DMS153 (cell line): ENCODE measurements around the gene SMARCB1.
A peak's percentile ranks its signal among the peaks of the same experiment; 100 is the strongest.

Source experiments
- DNase-seq: peaks from one replicate; lab custom pipeline; 2025; lab: John Stamatoyannopoulos, UW

The SMARCB1 gene

DNA sequence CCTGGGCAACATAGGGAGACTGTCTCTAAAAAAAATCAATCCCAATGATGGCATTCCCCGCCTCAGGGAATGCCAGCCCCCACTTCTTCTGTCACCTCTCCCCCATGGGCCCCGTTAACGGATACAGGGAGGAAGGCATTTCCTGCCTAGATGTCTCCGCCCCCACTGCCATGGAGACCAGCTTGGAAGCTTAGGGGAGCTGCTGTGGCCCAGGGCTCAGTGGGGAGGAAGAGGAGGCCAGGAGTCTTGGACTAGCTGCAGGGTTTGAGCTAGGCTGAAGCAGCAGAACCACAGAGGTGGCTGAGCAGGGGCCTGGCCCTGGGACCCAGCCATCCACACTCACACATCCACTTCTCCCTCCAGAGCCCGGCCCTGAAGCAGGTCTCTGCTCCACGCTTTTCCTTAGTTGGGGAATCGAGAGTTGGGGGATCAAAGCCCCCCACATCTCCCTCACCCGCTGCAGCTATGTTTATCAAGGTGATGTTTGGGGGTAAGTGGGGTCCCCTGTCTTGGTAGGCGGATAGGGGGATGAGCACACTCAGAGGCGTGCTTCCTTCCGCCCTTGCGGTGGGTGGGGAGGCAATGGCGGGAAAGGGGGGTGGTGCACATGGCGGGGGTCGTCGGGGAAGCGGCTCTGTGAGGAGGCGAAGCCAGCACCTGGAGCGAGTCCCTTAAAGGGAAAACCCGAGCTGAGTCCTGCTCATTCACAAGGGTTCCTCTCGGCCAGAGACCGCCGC is 23.8 kb upstream of the SMARCB1 start, which contains the start of gene C22orf15:
TSS of gene C22orf15 (plus strand) at position 149 of the 737 bp plus-strand sequence. CDS start at position 466, 317 bp downstream.
- DNase-seq: no peak

DNA sequence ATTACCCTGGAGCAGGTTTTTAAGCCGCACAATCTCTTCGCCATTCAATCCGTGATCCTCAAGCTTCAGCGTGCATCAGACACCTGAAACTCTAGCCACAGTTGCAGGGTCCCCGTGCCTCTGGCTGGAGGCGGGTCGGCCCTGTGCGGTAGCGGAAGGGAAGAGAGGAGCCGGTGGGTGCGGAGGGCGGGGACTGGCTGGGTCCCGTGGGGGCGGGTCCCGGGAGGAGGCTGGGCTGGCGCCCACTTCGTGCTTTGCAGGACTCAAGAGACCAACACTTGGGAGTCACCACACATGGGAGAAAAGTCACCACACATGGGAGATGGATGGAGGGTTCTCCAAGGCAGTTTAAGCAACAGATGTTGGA is 23.2 kb upstream of the SMARCB1 start:
- DNase-seq: peak; percentile 33

DNA sequence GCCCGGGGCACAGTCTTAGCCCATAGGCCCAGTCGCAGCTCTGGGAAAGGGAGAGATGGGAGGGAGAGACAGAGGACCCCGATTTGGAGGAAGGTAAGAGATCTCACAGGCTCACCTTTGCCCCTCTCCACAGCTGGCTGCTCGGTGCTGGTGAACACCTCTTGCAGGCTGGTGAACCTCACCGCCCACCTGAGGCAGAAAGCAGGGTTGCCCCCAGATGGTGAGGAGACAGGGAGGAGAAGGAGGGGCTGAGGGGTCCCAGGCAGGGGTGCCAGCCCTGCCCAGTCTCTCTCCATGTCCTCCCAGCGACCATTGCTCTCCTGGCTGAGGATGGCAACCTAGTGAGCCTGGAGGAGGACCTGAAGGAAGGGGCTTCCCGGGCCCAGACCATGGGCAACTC is 22.8 kb upstream of the SMARCB1 start:
- DNase-seq: no peak

DNA sequence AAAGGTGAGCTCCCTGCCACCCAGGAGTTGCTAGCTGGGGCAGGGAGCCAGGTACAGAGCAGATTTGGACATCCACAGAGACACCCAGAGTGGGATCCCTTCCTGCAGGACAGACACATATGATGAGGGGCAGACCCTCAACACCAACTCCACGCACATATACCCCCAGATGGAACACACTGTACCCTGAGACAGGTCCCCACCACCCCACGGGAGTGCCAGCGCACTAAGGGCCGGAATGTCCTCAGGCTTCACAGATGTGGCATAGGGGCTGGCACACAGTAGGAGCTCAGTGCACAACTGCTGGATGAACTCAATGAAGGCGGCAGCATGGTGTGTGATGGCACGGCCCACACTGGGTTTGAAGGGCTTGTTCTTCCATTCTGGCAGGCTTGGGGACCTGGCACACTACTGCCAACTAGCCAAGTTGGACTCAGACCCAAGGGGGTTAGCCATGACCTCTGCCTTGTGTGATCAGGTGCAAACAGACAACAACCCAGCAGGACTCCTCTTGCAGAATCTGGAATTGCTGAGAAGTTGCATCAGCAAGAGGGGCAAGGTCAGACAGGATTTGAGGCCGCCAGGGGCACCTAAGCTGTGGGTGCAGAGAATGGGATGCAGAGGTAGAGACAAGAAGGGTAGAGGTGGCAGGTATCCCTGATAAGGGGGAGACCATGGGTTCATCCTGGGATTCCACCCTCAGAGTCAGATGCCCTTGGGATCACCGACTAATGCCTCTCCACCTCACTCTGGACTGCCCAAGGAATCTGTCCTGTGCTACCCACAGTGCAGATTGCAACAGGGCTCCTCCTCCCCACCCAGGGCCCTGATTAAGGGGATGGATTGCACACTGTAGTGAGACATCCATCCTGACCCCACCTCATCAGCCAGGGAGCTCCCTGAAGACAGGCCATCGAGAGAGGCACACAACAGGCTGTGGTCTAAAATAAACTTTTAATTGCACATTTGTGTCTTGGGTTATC is 21.6 kb upstream of the SMARCB1 start:
- no peak for DNase-seq

DNA sequence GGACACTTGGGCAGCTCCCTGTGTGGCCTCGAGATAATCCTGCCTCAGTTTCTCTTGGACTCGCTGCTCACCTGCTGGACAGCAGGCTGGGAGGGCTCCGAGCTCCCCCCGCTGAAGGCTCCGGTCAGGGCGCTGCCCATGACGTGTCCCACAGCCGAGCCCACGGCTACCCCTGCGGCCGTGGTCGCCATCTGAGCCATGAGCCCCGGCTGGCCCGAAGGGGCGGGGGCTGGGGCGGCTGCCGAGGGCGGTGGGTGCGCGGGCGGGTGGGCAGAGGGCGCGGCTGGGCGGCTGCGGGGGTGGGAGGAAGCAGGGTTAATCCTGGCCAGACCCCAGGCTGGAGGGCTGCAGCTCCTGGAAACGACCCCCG is 19.5 kb upstream of the SMARCB1 start:
- no peak for DNase-seq

GRCh38 chr22:23767673-23768548 is 18.9 kb upstream of the SMARCB1 start, which contains the start of gene CHCHD10:
Gene CHCHD10, minus strand, starts transcription at chr22:23767972. Its CDS starts 98 bp downstream, at chr22:23767874.
- DNase-seq: peak; percentile 19

- no peak for DNase-seq
These were observed 17.3 kb upstream of the SMARCB1 start for GRCh38 chr22:23769321-23769965.

- no peak for DNase-seq
These were observed 14.5 kb upstream of the SMARCB1 start for GRCh38 chr22:23772315-23772648.

- peak; percentile 22 for DNase-seq
These were observed 13.9 kb upstream of the SMARCB1 start, which contains the start of gene MMP11 for GRCh38 chr22:23772649-23773473. Gene MMP11, plus strand, starts transcription at chr22:23772849. Its CDS starts 22 bp downstream, at chr22:23772871.

DNA sequence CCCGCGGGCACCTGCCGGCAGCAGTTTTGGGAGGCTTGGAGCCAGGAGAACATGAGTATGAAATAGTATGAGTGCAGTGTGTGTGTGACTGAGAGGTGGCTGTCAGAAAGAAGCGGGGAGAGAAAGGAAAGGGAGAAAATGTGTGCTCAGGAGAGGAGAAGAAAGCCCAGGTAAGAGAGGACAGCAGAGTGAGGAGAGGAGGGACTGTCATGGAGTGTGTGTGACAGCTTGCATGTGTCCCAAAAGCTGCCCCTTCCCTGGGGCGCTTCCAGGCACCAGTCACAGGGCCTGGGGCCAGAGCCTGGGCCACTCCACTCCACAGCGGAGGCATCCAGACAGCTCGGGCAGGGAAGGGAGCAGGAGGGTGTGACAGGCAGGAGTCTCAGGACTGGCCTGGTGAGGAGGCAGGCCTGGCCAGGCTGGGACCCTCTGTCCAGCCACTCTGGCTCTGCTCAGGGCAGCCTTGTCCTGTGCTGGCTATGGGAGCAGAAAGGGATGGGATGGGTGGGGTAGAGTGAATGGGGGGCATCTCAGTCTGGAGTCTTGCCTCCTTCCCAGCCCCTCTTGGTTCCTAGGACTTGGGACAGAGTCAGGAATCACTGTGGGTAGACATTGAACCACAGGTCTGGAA is 13.2 kb upstream of the SMARCB1 start:
- DNase-seq: no peak

DNA sequence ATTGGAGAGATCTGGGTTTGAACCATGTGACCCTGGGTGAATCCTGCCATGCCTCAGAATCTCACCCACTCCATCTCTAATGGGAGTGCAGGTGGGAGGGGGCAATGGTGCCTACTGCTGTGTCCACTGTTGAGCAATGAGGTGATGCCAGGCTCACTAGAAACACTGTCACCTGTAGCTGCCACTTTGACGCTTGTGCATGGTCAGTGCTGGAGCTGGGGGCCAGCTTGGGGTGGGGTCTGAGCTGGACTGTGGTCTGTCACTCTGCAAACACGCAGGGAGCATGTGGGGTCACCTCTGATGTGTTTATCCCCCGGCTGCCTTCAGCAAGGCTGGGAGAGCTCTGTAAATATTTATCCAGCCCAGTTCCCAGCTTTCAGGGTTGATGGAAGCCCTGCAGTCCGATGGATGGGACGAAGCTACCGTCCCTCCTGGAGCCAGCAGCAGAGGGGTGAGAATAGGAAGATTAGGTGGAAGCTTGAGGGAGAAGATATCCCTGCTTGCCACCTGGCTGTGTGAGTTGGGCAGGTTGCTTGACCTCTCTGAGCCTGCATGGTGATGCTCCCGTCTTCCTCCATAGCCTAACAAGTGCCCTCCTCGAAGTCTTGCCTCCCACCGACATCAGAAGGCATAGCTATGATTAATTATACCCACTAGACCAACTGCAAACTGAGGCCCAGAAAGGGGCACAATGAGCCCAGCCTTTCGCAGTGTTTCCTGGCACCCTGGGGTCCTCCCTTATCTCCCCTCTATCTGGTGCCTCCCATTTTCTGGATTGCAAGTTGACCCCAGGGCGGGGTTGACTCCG is 12.4 kb upstream of the SMARCB1 start:
- no peak for DNase-seq

DNA sequence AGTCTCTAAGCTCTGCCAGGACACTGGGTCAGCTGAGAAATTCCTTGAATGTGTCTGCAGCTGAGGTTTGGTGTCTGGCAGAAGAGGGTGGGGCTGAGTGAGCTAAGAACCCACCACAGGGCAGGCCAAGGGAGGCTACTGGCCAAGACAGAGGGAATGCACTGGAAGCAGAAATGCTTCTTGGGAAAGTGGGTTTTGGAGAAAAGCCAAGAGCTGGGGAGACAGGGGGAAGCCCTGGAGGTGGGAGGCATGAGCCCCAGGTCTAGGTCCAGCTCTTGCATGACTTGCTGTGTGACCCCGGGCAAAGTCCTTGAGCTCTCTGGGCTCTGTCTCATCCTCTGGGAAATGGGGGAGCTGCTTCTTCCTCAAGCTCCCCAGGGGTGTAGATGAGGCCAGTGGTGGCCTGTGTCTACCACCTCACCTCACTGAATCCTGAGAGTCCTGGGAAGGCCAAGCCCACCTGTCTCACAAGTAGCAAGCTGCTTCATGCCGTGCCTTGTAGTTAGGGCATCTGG is 11.8 kb upstream of the SMARCB1 start:
- DNase-seq: no peak

GRCh38 chr22:23775779-23776375 is 10.9 kb upstream of the SMARCB1 start:
- no peak for DNase-seq

DNA sequence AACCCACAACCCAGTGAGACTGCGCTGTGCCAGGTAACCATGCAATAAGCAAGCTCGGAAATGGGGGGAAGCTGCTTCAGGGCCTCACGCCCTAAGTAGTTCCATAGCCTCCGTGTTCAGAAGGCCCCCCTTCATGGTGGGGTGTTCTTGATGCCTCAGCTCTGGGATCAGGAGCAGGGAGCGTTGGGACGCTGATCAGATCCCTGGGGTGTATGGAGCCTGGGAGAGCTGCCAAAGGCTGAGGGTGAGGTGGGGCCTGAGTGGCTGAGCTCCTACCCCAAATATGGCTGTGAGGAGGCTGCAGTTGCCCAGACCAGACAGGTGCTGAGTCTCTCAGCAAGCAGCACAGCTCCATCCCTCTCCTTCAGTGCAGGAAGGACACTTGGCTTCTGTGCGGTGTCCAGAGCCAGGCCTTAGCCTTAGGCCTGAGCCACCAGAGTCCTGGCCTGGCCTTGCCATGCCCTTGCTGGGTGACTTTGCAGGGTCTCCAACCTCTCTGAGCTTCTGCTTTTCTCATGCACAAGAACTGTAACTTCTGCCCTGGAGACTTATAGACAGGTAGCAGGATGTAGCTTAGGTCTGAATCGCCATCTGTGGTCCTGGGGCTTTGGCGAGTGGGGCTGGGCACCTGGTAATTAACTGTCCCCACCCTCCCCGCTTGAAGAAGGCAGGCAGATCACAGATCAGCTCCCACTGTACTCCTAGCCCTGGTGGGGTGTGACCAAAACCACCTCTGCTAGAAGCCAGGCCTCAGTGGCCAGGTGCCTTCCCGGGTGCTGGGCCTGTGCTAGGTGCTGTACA is 8.8 kb upstream of the SMARCB1 start:
- DNase-seq: no peak

DNA sequence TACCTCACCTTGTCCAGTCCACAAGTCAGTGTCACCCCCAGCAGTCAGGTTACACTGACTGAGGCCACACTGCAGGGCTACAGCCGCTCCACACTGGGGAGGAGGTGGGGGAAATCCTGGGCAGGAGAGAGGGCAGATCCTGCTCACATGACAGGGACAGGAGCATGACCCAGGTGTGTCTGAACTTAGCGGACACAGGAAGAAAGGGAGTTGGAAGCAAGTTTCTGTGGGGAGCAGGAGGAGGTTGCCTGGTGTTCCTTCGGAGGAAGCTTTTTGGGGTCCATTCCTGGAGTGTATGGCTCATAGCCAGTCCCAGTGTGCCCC is 8.2 kb upstream of the SMARCB1 start:
- DNase-seq: no peak

GRCh38 chr22:23779083-23779482 is 7.7 kb upstream of the SMARCB1 start:
- no peak for DNase-seq

DNA sequence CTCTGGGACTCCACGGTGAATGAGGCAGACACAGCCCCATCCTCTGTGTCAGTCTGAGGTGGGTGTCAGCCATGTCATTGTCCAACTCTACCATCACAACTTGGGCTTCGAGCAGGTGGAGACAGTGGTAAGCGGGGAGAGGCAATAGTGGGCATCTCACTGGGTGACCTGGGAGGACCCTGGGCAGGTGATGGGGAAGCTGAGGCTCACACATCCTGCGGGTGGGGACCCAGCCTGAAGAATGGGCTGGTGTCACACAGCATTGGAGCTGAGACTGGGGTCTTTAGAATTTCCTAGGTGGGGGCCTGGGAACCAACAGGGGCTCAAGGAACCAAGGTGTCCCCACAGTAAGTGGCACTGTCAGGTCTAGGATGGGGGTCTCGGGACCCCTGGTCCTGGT is 7.0 kb upstream of the SMARCB1 start:
- no peak for DNase-seq
